Epithelial cell of proximal tubule (primary cell): ENCODE results near the gene KCTD17. TPM values are rescaled to one million over a fixed set of nuclear protein-coding genes. Genes with fewer than 3 reads are reported as not detected.

Source experiments
- DNase-seq: peaks from one replicate; pipeline ENCODE4 v3.0.0-alpha.2; 2011; ENCODE audit warnings: low read depth
- H3K4me3 ChIP-seq: 2 replicates; pipeline ENCODE4 v1.5.1; 2011; ENCODE audit warnings: low read depth, mild to moderate bottlenecking, low read length
- total RNA-seq: library from RNA; depleted of rRNA; stranded (reverse); fragments of >200 nt; gene quantifications from 2 replicates; pipeline ENCODE4 v1.2.3, GENCODE V29; 2015
- TF ChIP-seq, protein P1 (sequence below): conservative IDR thresholded peaks from 2 replicates; pipeline ENCODE4 v1.5.1; 2012; ENCODE audit warnings: low read depth, mild to moderate bottlenecking, low read length

The KCTD17 gene
- total RNA-seq, 1 donor from 2014 or later, result 35.9 TPM

DNA sequence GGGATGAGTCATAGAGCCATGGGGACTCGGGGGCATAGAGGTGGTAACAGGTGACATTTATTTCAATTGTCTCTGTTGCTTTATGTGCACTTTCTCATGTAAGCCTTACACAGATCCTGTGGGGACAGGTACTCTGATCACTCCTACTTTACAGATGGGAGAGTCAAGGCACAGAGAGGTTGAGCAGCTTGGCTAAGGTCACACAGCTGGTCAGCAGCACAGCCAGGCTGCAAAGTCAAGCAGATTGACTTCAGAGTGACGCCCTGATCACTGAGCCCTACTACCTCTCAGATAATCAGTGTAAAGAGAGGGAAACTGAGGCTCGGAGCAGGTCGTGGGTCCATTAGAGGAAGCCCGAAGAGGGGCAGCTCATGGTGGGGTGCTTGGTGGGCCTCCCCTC, 54.4 kb downstream of the KCTD17 start:
- H3K4me3 ChIP-seq, result no peak overlapping the region
- DNase-seq, result no peak
- TF ChIP-seq, protein P1, sequence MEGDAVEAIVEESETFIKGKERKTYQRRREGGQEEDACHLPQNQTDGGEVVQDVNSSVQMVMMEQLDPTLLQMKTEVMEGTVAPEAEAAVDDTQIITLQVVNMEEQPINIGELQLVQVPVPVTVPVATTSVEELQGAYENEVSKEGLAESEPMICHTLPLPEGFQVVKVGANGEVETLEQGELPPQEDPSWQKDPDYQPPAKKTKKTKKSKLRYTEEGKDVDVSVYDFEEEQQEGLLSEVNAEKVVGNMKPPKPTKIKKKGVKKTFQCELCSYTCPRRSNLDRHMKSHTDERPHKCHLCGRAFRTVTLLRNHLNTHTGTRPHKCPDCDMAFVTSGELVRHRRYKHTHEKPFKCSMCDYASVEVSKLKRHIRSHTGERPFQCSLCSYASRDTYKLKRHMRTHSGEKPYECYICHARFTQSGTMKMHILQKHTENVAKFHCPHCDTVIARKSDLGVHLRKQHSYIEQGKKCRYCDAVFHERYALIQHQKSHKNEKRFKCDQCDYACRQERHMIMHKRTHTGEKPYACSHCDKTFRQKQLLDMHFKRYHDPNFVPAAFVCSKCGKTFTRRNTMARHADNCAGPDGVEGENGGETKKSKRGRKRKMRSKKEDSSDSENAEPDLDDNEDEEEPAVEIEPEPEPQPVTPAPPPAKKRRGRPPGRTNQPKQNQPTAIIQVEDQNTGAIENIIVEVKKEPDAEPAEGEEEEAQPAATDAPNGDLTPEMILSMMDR, result no peak

DNA sequence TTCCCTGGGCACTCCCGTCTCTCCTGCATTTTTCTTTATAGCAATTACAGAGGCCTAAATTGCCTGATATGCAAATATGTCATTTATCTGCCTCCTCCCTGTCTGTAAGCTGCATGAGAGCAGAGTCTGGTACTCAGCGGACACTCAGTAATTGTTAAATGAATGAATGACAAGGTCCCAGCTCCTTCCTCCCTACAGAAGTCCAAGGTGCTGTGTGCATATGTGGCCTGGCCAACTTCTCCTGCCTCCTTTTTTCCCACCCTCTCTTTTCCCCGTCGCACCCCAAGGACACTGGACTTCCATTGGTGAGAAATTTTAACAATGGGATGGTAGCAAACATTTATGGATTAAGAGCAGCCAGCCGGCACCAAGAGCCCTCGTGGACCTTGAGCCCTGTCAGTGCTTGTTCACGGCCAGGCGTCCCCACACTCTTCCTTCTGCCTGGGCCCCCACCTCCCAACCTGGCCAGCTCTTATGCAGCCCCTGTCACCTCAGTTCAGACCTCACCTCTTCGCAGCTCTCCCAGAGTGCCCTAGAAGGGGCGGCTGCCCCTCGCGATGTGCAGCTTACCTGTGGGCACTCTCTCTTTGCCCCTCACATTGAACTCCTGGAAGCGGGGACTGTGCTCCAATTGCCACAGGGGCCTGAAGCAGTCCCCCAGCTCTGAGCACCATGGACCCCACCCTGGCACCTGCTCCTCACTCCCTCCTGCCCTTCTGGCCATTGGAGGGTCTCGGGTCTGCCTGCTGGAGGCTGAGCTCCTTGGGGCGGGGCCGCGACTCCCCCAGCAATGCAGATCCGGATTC, 56.5 kb downstream of the KCTD17 start:
- DNase-seq, result no peak
- TF ChIP-seq, protein P1, result no peak

DNA sequence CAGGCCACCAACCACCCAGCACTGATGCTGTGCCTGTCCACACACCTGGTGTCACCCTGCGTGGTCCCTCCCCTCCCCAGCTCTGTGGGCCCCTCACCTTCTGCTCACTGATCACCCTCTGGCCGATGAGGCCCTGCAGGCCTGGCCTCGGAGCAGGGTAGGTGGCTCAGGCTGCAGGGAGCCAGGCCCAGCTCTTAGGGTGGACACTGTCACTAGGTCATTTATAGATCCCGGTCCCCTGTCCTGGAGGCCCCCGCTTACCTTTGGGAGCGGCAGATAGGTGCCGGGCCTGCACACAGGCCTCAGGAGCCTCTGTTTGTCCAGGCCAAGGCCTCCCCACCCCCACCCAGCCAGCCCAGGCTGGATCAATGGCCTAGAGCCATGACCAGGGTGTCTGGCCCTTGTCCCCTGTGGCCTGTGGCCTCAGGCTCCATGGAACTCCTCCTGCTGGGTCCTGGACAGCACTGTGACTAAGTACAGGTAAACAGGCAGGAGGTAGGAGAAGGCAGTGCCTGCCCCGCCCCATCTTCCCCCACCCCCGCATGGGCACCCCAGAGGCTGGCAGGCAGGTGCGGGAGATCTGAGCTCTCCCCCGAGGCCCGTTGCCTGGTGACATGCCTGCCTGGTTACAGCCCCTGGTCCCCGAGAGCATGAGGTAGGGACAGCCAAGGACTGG, 57.8 kb downstream of the KCTD17 start, which contains the start of gene TMPRSS6:
Gene TMPRSS6, minus strand, starts transcription at position 472 of the 676 bp plus-strand sequence. CDS start 6,296 bp downstream, outside the sequence.
- DNase-seq, result no peak
- no peak within 1 kb of the TSS for H3K4me3 ChIP-seq
- TF ChIP-seq, protein P1, result no peak

More for the DNA sequence above, 56.5 kb downstream of the KCTD17 start:
- H3K4me3 ChIP-seq, result no peak overlapping the region

DNA sequence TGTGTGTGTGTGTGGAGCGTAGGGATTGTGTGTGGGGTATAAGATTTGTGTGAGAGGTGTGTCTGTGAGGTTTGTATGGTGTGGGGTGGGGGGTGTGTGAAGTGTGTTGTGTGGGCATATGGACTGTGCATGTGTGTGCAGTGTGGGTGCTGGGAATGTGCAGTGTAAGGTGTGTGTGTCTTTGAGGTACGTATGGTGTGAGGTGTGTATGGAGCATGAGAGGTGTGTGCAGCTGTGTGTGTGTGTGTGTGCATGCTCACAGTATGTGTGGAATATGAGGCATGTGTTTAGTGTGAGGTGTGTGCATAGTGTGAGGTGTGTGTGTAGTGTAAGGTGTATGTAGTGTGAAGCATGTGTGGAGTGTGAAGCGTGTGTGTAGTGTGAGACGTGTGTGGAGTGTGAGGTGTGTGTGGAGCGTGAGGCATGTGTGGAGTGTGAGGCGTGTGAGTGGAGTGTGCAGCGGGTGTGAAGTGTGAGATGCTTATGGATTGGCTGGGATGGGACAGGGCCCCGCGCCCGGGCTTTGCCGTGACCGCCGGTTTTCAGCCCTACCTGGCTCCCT, 59.7 kb downstream of the KCTD17 start:
- H3K4me3 ChIP-seq, result no peak overlapping the region
- DNase-seq, result no peak
- TF ChIP-seq, protein P1, result no peak

DNA sequence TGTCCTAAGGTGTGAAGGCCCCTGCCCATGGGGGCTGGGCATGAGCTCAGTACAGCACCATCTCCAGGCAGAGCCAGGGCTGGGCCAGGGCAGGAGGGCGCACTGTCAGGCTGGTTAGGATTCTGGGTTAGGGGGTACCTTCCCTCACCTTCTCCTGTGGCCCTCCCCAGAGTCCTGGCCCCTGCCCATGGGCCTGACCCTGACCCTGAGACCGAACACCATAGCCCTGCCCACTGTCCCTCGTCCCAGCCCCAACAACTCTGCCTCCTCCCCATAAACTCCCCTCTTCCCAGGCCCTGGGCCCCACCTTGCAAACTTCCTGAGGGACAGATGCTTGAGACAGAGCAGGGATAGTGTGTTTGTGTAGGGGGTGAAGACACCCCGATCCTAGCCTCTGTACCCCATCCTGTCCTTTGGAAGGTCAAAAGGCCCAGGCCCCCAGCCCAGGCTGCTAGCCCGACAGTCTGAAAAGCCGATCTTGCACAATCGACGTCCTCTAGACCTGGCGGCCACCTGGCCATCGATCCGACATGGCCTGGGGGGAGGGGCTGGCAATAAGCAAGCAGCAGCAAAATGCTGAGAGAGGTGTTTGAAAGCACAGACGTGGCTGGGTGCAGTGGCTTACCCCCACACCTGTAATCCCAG, 60.7 kb downstream of the KCTD17 start:
- DNase-seq, result no peak
- no peak overlapping the region for H3K4me3 ChIP-seq
- TF ChIP-seq, protein P1, result no peak

Other genes starting within 250 kb of the KCTD17 start
- not detected in 2 replicates for gene PVALB, start 234.7 kb upstream of the KCTD17 start, total RNA-seq
- not detected in 2 replicates for gene NCF4, start 190.7 kb upstream of the KCTD17 start, total RNA-seq
- gene CSF2RB, start 138.1 kb upstream of the KCTD17 start, total RNA-seq, result under 0.01 TPM in 1 of 2 replicates, not detected in the other
- gene TST, start 32.3 kb upstream of the KCTD17 start, total RNA-seq, result 49.6 and 66.9 TPM in 2 replicates
- 215 and 252 TPM in 2 replicates for gene MPST, start 32.0 kb upstream of the KCTD17 start, total RNA-seq
- not detected in 2 replicates for gene TMPRSS6, start 58.0 kb downstream of the KCTD17 start, total RNA-seq
- 0.06 and 0.72 TPM in 2 replicates for gene IL2RB, start 98.2 kb downstream of the KCTD17 start, total RNA-seq
- 2.1 and 7.1 TPM in 2 replicates for gene C1QTNF6, start 136.5 kb downstream of the KCTD17 start, total RNA-seq
- gene SSTR3, start 160.7 kb downstream of the KCTD17 start, total RNA-seq, result not detected in 2 replicates
- gene RAC2, start 192.5 kb downstream of the KCTD17 start, total RNA-seq, result 51.9 and 58.2 TPM in 2 replicates
- 0.07 TPM in 1 of 2 replicates, not detected in the other for gene CYTH4, start 230.8 kb downstream of the KCTD17 start, total RNA-seq